Measurements from ENCODE around the gene USP3.

The USP3 gene

DNA sequence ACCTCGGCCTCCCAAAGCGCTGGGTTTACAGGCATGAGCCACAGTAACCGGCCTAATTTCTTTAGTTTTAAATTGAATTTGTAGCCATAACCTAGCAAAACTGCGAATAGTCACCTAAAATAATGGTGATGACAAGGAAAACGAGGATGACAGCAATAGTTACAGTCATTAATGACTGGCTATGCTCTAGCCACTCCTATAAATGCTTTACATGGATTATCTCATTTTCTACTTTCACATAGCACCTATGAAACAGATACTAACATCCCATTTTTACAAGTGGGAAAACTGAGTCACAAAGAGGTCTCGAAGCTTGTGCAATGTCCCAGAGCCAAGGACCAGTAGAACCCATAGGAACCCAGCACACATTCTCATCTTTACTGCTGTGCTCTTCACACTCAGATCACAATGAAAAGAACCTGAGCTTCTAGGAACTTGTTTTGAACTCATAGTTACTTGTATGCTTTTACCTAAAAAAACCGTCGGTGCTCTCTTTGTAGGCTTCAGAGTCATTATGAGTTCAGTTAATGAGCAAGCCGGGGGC is 132.2 kb downstream of the USP3 start:
- TF ChIP-seq, protein P1, sequence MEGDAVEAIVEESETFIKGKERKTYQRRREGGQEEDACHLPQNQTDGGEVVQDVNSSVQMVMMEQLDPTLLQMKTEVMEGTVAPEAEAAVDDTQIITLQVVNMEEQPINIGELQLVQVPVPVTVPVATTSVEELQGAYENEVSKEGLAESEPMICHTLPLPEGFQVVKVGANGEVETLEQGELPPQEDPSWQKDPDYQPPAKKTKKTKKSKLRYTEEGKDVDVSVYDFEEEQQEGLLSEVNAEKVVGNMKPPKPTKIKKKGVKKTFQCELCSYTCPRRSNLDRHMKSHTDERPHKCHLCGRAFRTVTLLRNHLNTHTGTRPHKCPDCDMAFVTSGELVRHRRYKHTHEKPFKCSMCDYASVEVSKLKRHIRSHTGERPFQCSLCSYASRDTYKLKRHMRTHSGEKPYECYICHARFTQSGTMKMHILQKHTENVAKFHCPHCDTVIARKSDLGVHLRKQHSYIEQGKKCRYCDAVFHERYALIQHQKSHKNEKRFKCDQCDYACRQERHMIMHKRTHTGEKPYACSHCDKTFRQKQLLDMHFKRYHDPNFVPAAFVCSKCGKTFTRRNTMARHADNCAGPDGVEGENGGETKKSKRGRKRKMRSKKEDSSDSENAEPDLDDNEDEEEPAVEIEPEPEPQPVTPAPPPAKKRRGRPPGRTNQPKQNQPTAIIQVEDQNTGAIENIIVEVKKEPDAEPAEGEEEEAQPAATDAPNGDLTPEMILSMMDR (conservative IDR thresholded peaks at IDR 0.05) = no peak
- no peak for TF ChIP-seq ZFX (IDR thresholded peaks at IDR 0.05)
- H3K27ac ChIP-seq = no peak overlapping the region

GRCh38 chr15:63638839-63639238 is 134.4 kb downstream of the USP3 start:
- no peak for TF ChIP-seq ZFX (IDR thresholded peaks at IDR 0.05)
- TF ChIP-seq, protein P1 (conservative IDR thresholded peaks at IDR 0.05) = no peak
- H3K27ac ChIP-seq = no peak overlapping the region

DNA sequence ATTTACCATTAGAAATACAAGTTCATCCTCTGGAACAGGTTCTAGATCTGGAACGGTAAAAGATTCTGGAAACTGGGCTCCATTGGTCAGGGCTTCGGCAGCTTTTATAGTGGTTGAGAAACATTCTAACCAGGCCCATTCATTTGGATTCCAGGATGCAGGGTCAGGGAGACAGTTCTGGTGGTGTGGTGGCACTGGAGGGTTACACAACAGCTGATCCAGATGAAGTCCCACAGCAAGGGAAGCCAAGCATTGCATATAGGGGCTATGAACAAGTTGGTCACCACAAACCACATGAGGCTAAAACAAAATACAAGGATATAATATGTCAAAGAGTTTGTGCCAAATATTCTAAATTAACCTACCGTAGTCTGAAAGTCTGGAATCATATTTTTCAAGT is 135.8 kb downstream of the USP3 start:
- TF ChIP-seq ZFX (IDR thresholded peaks at IDR 0.05) = no peak
- TF ChIP-seq, protein P1 (conservative IDR thresholded peaks at IDR 0.05) = no peak
- H3K27ac ChIP-seq = no peak overlapping the region
